Tibial nerve (tissue), 3 donors: ENCODE measurements around the gene IRX6.

Source experiments
- CTCF ChIP-seq, 5 experiments: fragments of 200-600 bp in 3 of 5; fragments of 450-650 bp in 2 of 5; sonication (generic) in 3 of 5; IDR thresholded peaks; one replicate each; pipeline ENCODE4 v1.5.1; 2016 to 2019; ENCODE audit warnings: antibody characterized with exemption in 5 of 5, mild to moderate bottlenecking in 3 of 5, moderate library complexity in 2 of 5
- POLR2A ChIP-seq, 2 donors: fragments of 450-650 bp; IDR thresholded peaks; one replicate each; pipeline ENCODE4 v1.6.1; 2017; ENCODE audit warnings: antibody characterized with exemption in 2 of 2, mild to moderate bottlenecking in 2 of 2, moderate library complexity in 2 of 2

- TF ChIP-seq CTCF (IDR thresholded peaks at IDR 0.05) (no peak), POLR2A (IDR thresholded peaks at IDR 0.05) (no peak)
Measured at GRCh38 chr16:55338646-55339045, 14.6 kb downstream of the IRX6 start.
